ENCODE measurements around the gene SEL1L. TPM values are rescaled to one million over a fixed set of nuclear protein-coding genes. Genes with fewer than 3 reads are reported as not detected.

SEL1L gene
- total RNA-seq, 4 donors from 2014 or later, result 30.4 to 41.9 (median 34.0) TPM

GRCh38 chr14:81423504-81423903 is 110.1 kb downstream of the SEL1L start:
- no peak overlapping the region for H3K4me3 ChIP-seq (ENCODE audit: low read depth, poor library complexity, severe bottlenecking)
- WGBS, 2 donors, result 51 to 55% methylated on average over 6 of the region's 6 CpGs
- DNase-seq (ENCODE audit: low spot score in 2 of 2), result peak; percentile 41 to 90
- intact Hi-C loops (cut with DNase I; ENCODE audit: low total_unique reads), result no loop called here
- TF ChIP-seq POLR2A (IDR thresholded peaks at IDR 0.05), result no peak
- TF ChIP-seq CTCF (IDR thresholded peaks at IDR 0.05), result no peak

Other genes with a start within 250 kb of the SEL1L start
- 10 to 100 TPM; 12.5 to 21.8 (median 16.1) TPM for gene STON2, start 133.5 kb downstream of the SEL1L start, total RNA-seq

Measured in lower leg skin (tissue), 4 donors.